Measurements from ENCODE around the gene GPR101. TPM values are rescaled to one million over a fixed set of nuclear protein-coding genes. Genes with fewer than 3 reads are reported as not detected.

The GPR101 gene
- polyA plus RNA-seq (ENCODE audit: insufficient read length in 3 of 3), result not detected

GRCh38 chrX:137033774-137034507, at the start of gene GPR101:
Gene GPR101 (minus strand): TSS chrX:137033995. CDS start chrX:137031674, 2,321 bp downstream.
- DNase-seq (ENCODE audit: low read depth in 3 of 3, low spot score in 2 of 3), result no peak

- DNase-seq (ENCODE audit: low read depth in 3 of 3, low spot score in 2 of 3), result no peak
Observed at GRCh38 chrX:137081239-137081638, 47.4 kb upstream of the GPR101 start.

GRCh38 chrX:137072396-137072795, 38.6 kb upstream of the GPR101 start:
- DNase-seq (ENCODE audit: low read depth in 3 of 3, low spot score in 2 of 3), result no peak

GRCh38 chrX:137071596-137071995, 37.8 kb upstream of the GPR101 start:
- DNase-seq (ENCODE audit: low read depth in 3 of 3, low spot score in 2 of 3), result no peak

- no peak for DNase-seq (ENCODE audit: low read depth in 3 of 3, low spot score in 2 of 3)
Observed at GRCh38 chrX:137067147-137067546, 33.4 kb upstream of the GPR101 start.

GRCh38 chrX:137062915-137063617, 29.3 kb upstream of the GPR101 start:
- no peak for DNase-seq (ENCODE audit: low read depth in 3 of 3, low spot score in 2 of 3)

GRCh38 chrX:137058339-137059127, 24.7 kb upstream of the GPR101 start:
- DNase-seq (ENCODE audit: low read depth in 3 of 3, low spot score in 2 of 3), result no peak

GRCh38 chrX:137052643-137053235, 18.9 kb upstream of the GPR101 start:
- no peak for DNase-seq (ENCODE audit: low read depth in 3 of 3, low spot score in 2 of 3)

- no peak for DNase-seq (ENCODE audit: low read depth in 3 of 3, low spot score in 2 of 3)
Observed at GRCh38 chrX:137051978-137052642, 18.3 kb upstream of the GPR101 start.

GRCh38 chrX:137044893-137045292, 11.1 kb upstream of the GPR101 start:
- DNase-seq (ENCODE audit: low read depth in 3 of 3, low spot score in 2 of 3), result no peak

- DNase-seq (ENCODE audit: low read depth in 3 of 3, low spot score in 2 of 3), result no peak
Observed at GRCh38 chrX:137043736-137044135, 9.9 kb upstream of the GPR101 start.

GRCh38 chrX:137041329-137041728, 7.5 kb upstream of the GPR101 start:
- no peak for DNase-seq (ENCODE audit: low read depth in 3 of 3, low spot score in 2 of 3)

GRCh38 chrX:137040113-137040794, 6.5 kb upstream of the GPR101 start:
- DNase-seq (ENCODE audit: low read depth in 3 of 3, low spot score in 2 of 3), result no peak

- DNase-seq (ENCODE audit: low read depth in 3 of 3, low spot score in 2 of 3), result no peak
Observed at GRCh38 chrX:137034508-137034872, 695 bp upstream of the GPR101 start.

GRCh38 chrX:137032841-137033773, 688 bp downstream of the GPR101 start:
- no peak for DNase-seq (ENCODE audit: low read depth in 3 of 3, low spot score in 2 of 3)

- DNase-seq (ENCODE audit: low read depth in 3 of 3, low spot score in 2 of 3), result no peak
Observed at GRCh38 chrX:137032341-137032694, 1.5 kb downstream of the GPR101 start.

- no peak for DNase-seq (ENCODE audit: low read depth in 3 of 3, low spot score in 2 of 3)
Observed at GRCh38 chrX:137031517-137032340, 2.1 kb downstream of the GPR101 start.

GRCh38 chrX:137031039-137031438, 2.8 kb downstream of the GPR101 start:
- DNase-seq (ENCODE audit: low read depth in 3 of 3, low spot score in 2 of 3), result no peak
